22Rv1 (cell line): ENCODE measurements around the gene SCYL2.
"Not testable (repeated sequence)": the region's sequence is repeated elsewhere in the genome, so short reads cannot be mapped to it uniquely, and the experiment has no call there.

Experiments
- ZFX ChIP-seq: fragments of 450-650 bp; IDR thresholded peaks from 2 replicates; pipeline ENCODE4 v1.6.1; 2017; ENCODE audit warnings: antibody characterized with exemption, borderline replicate concordance
- TF ChIP-seq, protein P1 (sequence below): fragments of 450-650 bp; IDR thresholded peaks from 2 replicates; pipeline ENCODE4 v1.5.1; 2017; ENCODE audit warnings: mild to moderate bottlenecking

DNA sequence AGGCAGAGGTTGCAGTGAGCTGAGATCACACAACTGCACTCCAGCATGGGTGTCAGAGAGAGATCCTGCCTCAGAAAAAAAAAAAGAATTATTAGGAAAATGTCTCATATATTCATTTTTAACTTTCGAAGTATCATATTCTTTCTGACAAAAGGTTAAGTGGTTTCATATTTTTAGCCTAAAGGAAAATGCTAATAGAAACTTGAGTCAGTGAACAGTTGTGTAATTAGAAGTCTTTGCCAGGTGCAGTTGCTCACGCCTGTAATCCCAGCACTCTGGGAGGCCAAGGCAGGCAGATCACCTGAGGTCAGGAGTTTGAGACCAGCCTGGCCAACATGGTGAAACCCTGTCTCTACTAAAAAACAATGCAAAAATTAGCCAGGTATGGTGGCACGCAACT, 35.1 kb upstream of the SCYL2 start:
- TF ChIP-seq, protein P1, sequence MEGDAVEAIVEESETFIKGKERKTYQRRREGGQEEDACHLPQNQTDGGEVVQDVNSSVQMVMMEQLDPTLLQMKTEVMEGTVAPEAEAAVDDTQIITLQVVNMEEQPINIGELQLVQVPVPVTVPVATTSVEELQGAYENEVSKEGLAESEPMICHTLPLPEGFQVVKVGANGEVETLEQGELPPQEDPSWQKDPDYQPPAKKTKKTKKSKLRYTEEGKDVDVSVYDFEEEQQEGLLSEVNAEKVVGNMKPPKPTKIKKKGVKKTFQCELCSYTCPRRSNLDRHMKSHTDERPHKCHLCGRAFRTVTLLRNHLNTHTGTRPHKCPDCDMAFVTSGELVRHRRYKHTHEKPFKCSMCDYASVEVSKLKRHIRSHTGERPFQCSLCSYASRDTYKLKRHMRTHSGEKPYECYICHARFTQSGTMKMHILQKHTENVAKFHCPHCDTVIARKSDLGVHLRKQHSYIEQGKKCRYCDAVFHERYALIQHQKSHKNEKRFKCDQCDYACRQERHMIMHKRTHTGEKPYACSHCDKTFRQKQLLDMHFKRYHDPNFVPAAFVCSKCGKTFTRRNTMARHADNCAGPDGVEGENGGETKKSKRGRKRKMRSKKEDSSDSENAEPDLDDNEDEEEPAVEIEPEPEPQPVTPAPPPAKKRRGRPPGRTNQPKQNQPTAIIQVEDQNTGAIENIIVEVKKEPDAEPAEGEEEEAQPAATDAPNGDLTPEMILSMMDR, result not testable (repeated sequence)
- TF ChIP-seq ZFX, result not testable (repeated sequence)
